Cerebellar nuclear complex (tissue), 1 donor: ENCODE measurements around the gene CNTN4.
A peak's percentile ranks its signal among the peaks of the same experiment; 100 is the strongest.
"Not testable (repeated sequence)": the region's sequence is repeated elsewhere in the genome, so short reads cannot be mapped to it uniquely, and the experiment has no call there.

Source experiments
- DNase-seq, 2 experiments: peaks; one replicate each; lab custom pipeline; 2025; lab: John Stamatoyannopoulos, UW

CNTN4 gene

DNA sequence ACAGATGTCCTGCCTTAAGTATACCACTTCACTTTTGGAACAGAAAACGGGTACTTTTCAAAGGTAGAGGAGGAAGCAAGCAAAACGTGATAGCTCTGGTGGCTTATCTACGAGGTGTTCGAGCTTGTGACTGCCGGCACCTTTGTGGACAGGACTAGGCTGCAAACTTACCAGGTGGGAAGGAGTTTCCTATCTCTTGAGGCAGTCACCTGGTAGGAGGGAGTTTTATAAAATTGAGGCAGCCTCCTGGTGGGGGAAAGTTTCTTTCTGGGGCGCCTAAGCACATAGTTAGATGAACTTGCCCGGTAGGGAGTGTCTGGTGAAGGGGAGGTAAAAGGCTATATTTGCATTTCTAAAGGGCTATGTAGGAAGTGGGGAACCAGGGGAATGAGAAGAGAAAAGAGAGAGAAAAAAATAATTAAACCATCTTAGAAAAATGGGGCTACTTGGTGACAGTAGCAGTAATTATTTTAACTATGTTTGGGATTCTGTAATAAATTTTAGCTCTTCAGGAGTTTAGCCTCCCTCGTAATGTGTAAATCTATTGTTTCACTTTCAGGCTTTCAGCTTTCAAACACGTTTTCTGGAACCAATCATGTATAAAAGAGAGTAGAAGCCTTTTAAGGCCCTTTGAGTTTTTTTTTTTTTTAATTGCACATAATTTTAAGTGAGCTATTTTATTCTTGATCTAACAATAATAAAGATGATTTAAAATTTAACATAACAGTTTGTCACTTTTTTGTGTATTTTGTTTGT lies 880.5 kb downstream of the CNTN4 start:
- DNase-seq: no peak

DNA sequence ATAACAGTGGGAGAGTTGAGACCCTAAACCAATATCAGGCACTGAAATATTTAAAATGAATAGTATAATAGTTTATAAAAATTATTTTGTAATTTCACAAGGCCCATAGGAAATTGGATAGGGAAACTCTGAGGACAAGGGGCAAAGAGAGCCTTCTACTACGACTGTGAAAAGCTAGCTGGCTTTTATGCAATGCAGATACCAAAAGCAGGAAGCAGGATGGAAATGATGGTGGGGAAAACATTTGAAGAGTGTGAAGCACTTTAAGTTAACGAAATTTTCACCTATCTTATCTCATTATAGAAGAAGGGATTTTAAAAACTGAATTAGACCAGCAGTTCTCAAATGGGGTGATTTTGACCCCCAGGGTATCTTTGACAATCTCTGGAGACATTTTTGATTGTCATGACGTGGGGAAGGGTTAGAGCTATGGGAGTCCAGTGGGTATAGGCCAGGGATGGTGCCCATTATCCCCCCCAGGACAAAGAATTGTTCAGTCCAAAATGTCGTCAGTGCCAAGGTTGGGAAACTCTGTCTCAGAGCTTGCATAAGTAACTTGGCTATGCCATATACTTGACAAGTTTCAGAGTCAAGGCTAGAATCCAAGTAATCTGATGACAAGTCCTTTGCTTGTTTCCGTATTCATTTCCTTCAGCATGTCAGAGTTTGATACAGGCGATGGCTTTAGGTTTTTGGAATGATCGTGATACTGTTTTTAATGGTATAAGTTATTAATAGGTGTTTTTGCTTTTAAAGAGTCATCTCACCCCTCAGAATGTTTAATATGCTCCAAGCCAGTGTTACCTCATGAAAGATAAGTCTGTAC lies 885.6 kb downstream of the CNTN4 start:
- no peak for DNase-seq

DNA sequence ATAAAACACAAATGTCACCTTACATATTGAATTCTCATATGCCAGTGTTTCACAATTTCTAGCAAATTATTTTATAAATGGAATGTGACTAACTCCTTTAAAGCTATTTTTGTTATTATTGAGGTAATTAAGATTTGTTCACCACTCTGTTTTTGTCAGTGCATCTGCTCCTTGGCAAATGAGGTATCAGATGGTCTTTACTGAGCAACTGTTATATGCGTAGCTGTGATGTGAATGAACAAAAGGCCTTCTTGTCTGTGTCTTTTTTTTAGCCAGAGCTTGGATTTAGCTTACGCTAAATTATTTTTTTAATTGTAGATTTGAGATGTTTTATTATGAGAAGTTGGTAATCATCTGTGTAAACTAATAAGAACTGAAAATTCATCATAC lies 886.2 kb downstream of the CNTN4 start:
- no peak for DNase-seq

DNA sequence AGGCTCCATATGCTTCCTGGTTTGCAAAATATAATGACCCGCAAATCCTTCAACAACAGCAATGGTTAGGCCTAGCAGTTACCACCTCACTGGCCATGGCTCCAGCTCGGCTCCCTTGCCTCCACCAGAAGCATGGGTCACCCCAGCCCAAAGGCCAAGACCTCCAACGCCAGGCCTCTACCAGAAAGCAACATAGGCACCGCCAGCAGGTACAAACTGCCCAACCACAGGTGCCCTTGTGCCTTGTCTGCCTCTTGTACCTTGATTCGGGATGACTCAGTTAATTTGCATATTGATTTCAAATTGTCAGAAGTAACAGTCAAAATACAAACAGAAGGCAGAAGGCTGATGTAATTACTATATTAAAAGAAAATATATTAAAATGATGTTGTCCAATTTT lies 886.8 kb downstream of the CNTN4 start:
- DNase-seq: no peak

DNA sequence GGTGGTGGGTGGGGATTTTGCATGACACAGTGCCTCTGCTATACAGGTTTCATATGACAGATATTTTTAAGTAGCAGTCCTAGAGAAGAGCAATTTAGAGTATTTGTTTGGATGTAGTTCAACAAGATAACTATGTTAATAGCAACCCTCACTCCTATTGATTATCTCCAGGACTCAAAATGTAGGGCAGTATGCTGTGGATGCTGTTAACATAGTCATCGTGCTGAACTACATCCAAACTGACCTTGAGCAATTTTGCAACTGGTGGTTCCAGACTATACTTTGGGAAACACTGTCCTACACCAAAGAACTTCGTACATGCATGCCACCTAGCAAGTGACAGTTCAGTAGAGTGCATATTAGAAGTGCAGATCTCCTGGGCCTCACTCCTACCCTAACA lies 893.9 kb downstream of the CNTN4 start:
- no peak for DNase-seq

DNA sequence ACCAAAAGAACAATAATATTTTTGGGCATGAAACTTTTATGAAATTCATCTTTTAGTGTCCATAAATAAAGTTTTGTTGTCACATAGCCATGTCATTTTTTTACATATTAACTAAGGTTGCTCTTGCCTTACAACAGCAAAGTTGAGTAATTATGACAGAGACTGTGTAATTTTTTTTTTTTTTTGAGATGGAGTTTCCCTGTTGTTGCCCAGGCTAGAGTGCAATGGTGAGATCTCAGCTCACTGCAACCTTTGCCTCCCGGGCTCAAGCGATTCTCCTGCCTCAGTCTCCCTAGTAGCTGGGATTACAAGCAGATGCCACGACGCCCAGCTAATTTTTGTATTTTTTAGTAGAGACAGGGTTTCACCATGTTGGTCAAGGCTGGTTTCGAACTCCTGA lies 894.5 kb downstream of the CNTN4 start:
- not testable (repeated sequence) for DNase-seq

DNA sequence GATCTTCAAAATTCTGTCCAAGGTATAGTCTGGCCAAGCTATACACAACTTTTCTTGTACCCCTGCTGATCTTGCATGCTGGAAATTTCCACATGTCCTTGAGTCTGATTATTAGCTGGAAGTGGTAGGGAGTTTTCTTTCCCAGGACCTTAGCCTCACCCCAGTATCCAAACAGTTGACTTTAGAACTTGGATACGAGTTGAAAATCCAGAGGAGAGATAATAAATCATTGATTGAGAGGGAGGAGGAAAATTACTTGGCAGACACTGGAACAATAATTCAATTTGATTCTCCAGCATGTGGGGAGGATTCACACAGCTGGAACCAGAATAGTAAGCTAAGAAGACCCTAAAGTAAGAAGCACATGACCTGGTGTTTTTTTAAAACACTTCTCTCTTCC lies 895.1 kb downstream of the CNTN4 start:
- no peak for DNase-seq

DNA sequence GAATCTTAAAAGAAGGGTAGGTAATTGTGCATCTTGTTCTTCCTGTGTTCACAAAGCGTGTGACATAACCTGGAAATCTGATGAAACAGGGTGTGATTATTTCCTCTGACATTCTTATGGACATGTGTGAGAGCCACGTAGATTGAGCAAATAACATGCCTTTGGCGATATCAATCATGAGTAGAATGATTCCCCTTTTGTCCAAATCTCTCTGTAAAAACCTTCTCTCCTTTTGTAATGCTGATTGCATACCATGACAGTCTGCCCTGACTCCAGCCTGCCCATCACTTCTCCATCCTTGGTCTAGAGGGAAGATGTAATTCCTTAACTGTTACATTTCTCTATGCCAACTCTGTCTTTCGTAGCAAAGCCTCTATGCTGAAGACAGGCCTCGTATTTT lies 896.5 kb downstream of the CNTN4 start:
- no peak for DNase-seq

DNA sequence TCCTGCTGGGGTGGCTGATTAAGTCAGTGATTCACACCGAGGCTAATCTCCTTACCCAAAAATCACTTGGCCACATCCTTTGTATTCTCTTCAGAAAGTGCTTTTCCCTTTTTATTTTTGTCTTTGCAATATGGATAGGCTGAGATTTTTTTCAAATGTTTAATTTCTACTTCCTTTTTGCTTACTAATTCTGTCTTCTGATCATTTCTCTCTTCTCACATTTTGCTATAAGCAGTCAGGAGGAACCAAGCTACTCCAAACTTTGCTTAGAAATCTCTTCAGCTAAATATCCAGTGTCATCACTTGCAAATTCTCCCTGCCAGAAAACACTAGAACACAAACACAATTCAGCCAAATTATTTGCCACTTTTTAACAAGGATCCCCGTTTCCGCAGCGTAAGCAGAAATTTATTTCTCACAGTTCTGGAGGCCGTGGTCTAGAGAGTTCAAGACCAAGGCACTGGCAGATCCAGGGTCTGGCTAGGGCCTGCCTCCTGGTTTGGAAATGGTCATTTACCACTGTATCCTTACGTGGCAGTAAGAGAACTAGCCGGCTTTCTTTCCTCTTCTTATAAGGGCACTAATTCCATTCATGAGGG lies 906.6 kb downstream of the CNTN4 start:
- no peak for DNase-seq

DNA sequence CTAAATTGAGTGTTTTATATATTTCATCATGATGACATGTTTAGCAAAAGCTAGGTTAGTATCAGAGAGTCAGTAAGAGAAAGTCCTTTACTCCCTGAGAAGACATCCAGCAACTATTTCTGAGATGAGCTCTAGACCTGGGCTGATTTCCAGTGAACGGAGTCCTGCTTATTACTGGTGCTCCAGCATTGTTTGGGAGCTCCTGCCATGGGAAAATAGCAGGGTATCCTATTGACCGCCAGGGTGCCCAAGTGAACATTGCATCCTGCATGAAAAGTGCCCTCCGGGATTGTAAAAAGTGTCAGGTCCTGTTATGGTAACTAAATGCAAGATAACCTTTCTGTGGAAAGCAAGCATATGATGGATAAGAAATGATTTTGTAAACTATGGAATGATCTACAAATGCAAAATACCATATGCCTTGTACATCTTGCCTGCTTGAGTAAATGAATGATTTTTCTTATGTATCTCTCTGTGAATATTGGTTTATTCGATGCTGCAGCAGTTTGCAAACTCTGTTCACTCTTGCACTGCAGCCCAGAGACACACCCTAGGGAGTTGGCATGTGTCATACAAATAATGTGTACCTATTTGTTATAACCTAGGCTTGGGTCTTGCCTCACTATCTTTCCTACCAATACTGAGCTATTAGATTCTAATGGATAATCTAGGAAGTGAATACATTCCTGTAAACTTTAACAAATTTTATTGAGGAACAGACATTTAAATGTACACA lies 914.8 kb downstream of the CNTN4 start:
- DNase-seq: no peak

DNA sequence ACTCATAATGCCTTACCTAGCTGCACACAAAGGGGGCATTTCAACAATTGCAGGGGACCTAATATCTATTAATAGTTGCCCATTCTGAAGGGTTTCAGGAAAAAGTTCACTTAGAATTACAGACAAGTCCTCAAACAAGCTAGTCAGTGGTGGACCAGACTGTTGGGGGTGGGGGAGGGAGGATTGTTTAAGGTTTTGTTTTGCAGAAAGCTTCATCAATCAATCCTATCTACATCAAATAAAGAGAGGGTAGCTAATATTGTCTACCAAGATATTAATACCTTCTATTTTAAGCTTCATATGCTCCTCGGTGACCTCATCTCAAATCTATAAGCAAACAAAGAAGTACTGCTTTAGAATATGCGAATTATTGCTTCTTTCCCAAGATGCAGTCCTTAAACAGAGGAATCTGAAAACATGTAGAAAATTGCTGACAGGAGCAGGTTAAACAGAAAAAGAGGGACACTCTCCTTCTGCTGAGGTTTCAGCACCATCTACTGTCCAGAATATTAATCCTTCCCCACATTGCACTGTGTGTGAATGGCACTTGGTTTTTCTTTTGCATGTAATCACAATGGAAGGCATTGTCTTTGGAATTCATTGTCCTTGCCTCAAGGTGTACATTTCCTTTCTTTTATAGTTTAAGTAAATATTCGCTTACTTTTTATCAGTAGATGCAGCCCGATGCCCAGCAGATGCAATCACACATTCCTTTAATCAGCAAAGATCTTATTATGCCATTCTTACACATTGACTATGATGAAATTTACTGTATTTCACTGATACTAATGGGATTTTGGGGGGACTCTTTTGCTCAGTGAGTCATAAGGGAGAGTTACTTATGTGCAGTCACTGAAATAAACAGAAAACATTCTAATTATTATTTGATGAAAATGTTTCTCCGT lies 916.8 kb downstream of the CNTN4 start:
- peak in 1 of 2 experiments; percentile 46 for DNase-seq

DNA sequence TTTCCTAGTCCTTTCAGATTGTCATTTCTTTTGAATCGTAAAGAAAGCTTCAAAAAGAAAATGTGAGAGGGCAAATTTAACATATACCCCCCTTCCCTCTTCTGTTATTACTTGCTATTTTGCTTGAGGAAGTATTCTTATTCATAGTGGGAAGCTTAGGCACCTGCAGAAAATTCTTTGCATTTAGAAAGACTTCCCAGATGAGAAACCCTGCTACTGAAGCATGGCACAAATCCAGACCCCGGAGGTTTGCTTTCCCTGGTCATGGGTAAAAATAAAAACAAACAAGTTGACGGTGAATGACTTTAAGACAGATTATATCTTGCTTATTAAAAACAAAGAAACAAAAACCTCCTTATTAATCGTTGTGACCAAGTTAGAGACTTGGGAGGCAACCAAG lies 917.6 kb downstream of the CNTN4 start:
- no peak for DNase-seq

DNA sequence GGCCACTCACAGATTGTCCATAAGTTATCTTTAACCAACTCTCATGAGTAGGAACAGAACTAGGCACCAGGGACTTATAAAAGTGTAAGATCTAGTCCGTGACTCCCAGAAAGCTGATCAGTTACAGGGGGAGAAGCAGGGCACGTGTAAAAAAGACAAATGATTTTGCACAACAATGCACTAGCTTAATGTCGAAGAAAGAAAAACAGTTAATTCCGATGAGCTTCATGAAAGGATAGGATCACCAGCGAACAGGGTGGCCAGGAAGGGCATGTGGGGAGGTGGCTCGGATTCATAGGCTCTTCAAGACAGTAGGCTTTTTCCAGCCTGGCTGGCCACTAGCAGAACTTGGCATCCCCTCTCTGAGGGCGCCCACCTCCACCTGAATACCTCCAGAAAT lies 921.5 kb downstream of the CNTN4 start:
- no peak for DNase-seq

DNA sequence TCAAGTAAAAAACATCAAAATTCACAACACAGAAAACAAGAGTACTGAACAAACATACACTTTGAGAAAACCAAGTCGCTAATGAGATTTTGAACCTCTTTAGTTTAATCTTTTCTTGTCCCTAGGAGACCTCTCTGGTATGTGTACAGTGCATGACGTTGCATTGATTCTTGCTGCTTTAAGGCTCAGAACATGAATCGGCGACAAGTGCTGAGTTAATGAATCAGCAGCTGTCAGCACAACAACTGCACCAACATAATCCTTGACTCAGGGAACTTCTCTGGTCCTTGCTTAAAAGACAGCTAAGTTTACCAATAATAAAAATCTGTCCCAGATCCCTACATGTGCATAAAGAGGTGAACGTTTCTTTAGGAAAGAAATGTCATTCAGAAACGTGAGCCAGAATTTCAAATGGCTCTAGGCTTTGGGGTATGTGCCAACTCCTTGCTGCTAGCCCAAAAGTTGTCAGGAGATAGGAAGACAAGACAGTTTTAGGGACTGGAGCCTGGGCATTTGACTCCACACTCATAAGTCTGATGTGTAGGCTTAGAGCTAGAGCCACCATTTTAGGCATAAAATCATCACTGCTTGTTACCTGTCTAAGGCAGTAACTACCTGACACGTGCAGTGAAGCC lies 924.6 kb downstream of the CNTN4 start:
- DNase-seq: no peak

DNA sequence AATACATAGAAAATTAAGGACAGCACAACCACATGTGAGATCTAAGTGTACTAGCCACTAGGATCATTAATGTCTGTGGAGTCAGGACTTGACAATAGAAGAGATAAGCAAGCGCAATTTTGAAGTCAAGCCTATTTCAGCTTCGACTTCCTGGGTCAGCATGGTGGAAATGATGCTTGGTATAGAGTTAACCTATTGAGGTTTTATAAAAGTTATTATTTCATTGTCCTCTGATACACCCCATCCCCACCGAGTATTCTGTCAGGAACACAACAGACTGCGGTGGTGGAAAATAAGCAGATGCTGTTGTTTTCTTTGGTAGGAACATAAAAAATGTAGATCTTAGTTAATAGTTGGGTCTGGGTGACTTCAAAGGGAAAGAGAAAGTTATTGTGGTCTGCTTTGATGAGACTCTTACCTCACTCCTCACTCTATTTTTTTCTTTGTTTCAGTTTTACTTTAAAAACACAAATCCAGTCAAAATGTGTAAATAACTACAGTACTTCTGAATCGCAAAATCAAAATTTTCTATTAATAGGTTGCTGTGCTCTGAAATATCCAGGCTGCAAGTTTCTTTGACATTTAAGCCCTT lies 929.4 kb downstream of the CNTN4 start:
- no peak for DNase-seq

DNA sequence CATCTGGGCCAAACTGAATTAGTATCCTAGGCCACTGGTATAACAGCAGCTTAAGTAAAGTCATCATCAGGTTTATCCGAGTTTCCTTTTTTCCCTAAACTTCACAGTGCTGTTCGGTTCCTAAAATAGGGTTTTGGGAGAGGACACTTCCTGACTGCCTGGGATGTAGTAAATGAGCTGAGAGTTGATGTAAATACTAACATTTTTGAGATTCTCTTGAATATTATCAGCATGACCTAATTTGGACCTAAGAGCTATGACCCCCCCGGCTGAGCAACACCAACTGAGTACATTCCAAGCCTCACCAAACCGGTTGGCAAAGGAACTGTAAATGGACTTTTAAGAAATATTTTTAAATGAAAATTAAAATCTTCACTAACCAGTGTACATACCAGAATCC lies 932.7 kb downstream of the CNTN4 start:
- DNase-seq: no peak

DNA sequence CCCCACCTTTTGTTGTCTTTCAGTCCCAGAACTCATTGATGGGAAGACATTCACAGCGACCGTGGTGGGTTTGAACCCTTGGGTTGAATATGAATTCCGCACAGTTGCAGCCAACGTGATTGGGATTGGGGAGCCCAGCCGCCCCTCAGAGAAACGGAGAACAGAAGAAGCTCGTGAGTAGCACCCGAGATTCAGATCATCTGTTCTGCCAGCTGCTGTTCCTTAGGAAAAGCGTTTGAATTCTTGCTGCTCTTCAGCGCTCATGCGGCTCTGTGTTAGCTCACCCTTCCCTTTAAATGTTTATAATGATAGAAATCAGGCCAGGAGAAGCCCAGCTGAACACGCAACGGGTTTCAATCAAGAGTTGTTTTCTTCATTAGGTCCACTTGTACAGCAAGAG lies 938.5 kb downstream of the CNTN4 start:
- DNase-seq: no peak

DNA sequence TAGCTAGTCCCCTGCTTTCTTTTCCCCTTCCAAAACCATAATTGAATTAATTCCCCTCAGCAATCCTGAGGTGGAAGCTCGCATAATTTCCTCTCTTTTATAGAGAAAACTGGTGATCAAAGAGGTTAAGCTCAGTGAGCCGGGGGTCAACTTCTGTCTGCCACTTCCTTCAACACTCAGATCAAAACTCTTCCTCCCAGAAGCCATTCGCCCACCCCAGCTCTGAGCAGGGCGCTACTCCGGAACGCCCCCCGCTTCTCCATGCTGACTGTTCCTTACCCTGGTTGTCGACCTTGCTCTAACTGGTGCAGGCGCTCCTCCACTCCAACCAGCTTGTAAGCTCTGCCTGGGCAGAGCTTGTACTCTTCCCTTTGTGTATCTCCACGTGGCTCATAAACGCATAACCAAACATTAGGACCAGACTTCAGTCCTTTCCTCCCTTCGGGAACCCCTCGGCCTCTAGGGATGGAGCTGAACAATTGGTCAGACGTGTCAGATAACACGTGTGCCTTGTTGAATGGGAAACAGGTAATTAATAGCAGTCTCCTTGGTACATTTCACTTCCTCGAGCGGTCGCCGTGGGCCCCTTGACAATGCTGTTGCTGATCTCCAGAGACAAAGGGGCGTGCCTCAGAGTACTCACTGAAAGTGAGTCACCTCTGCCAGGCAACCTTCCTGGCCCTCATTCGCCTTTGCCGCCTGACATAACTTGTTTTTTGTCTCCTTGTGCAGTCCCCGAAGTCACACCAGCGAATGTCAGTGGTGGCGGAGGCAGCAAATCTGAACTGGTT lies 939.7 kb downstream of the CNTN4 start:
- DNase-seq: no peak

DNA sequence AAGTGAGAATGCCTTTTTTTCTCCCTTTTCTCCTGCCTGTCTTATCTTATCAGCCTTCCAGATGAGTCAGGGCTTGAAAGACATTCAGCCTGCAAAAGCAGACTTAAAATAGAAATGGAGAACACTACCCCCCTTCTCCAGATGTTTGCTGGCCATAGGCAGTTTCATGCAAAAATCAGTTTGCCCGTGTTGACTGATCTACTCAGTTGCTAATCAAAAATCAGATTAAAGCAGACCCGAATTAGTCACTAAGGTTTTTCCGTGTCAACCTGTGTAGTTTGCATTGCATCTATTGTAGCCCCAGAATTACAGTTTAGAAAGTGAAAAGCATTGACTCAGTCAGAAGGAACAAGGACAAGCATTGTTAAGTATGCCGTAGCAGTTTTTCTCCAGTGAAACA lies 955.3 kb downstream of the CNTN4 start:
- DNase-seq: no peak

DNA sequence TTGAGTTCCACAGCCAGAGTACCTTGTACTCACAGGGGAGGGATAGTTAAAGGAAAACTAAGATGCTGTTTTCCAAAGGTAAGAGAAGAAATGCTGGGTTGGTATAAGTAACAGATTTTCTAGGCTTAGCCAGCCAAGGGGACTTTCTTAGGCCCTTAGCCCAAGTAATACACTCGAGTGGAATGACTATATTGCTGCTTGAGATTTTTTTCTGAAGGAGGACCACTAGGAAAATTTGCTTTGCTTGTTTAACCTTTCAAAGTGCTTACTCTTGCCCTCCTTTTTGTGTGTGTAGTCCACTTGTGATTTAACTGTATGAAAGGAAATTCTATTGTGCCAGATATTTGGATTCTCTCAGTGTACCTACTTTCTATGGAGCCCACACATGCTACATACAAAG lies 961.0 kb downstream of the CNTN4 start:
- DNase-seq: no peak
